H1 (cell line): ENCODE data around the gene EVPL. TPM values are rescaled to one million over a fixed set of nuclear protein-coding genes. Genes with fewer than 3 reads are reported as not detected.

Source experiments
- CTCF ChIA-PET: fragments of 300-600 bp; sonication (Branson Sonifier 250); formaldehyde crosslinking; loops from one replicate; lab custom pipeline; 2021; ENCODE audit not compliant: partially characterized antibody; lab: Charles Lee
- POLR2A ChIA-PET: fragments of 300-600 bp; sonication (Branson Sonifier 250); formaldehyde crosslinking; loops from one replicate; lab custom pipeline; 2021; ENCODE audit warnings: inconsistent platforms; ENCODE audit not compliant: partially characterized antibody; lab: Charles Lee
- DNase-seq, 2 experiments: peaks; one replicate each; pipeline versions ENCODE4 v3.0.0 to v3.0.0-alpha.2; 2010 to 2022; ENCODE audit warnings: low spot score in 2 of 2, low read depth in 1 of 2, mixed read lengths in 1 of 2
- FAIRE-seq: peaks from 2 replicates; lab custom pipeline; 2011; peaks lifted over from hg19 to GRCh38; lab: Jason Lieb, UNC
- H2AFZ ChIP-seq: 2 replicates; pipeline ENCODE4 v1.8.1; 2012; ENCODE audit warnings: low read length, inconsistent platforms
- H2AK5ac ChIP-seq: 2 replicates; pipeline ENCODE4 v1.6.1; 2013; ENCODE audit warnings: low read depth, low read length
- H2BK120ac ChIP-seq: replicated peaks from 2 replicates; pipeline ENCODE3; 2013; ENCODE audit warnings: low read depth, low read length, inconsistent platforms
- H2BK12ac ChIP-seq: 2 replicates; pipeline ENCODE4 v1.6.1; 2013; ENCODE audit warnings: low read depth, low read length
- H2BK15ac ChIP-seq: 2 replicates; pipeline ENCODE4 v1.6.1; 2013; ENCODE audit warnings: low read length
- H2BK20ac ChIP-seq: 2 replicates; pipeline ENCODE4 v1.6.1; 2013; ENCODE audit warnings: low read length
- H2BK5ac ChIP-seq: 2 replicates; pipeline ENCODE4 v1.6.1; 2013; ENCODE audit warnings: low read depth, low read length
- H3K14ac ChIP-seq: 2 replicates; pipeline ENCODE4 v1.6.1; 2013; ENCODE audit warnings: inconsistent platforms; ENCODE audit not compliant: insufficient read length
- H3K18ac ChIP-seq: 2 replicates; pipeline ENCODE4 v1.6.1; 2013; ENCODE audit warnings: low read length; ENCODE audit errors: extremely low read depth
- H3K23ac ChIP-seq: 2 replicates; pipeline ENCODE4 v1.6.1; 2013; ENCODE audit warnings: inconsistent platforms; ENCODE audit not compliant: insufficient read length
- H3K23me2 ChIP-seq: 2 replicates; pipeline ENCODE4 v1.6.1; 2013; ENCODE audit warnings: low read depth, low read length
- H3K27ac ChIP-seq: 2 replicates; pipeline ENCODE4 v1.6.1; 2011; ENCODE audit warnings: low read depth, low read length, inconsistent platforms
- H3K27me3 ChIP-seq, 4 experiments: replicated peaks in 1 of 4; 1 replicate in 1 of 4; 2 replicates in 3 of 4; pipeline versions ENCODE4 v1.6.1 to v1.8.1; 2011 to 2013; ENCODE audit warnings: low read length in 3 of 4, mild to moderate bottlenecking in 3 of 4, inconsistent platforms in 2 of 4, mixed read lengths in 2 of 4, moderate library complexity in 1 of 4; ENCODE audit not compliant: control insufficient read depth in 3 of 4, insufficient read depth in 3 of 4; ENCODE audit errors: extremely low read depth in 1 of 4
- H3K36me3 ChIP-seq, 4 experiments: 2 replicates each; pipeline versions ENCODE4 v1.6.1 to v1.8.1; 2011 to 2013; ENCODE audit warnings: mild to moderate bottlenecking in 4 of 4, low read length in 3 of 4, moderate library complexity in 2 of 4, control low read depth in 1 of 4, inconsistent platforms in 1 of 4; ENCODE audit not compliant: insufficient read depth in 4 of 4, control insufficient read depth in 2 of 4
- H3K4ac ChIP-seq: replicated peaks from 2 replicates; pipeline ENCODE3; 2013; ENCODE audit warnings: low read length, low read depth, mixed read lengths, inconsistent platforms; ENCODE audit not compliant: insufficient read length
- H3K4me1 ChIP-seq, 4 experiments: replicated peaks in 1 of 4; 1 replicate in 1 of 4; 2 replicates in 3 of 4; pipeline versions ENCODE4 v1.6.1 to v1.8.1; 2011 to 2013; ENCODE audit warnings: low read length in 3 of 4, inconsistent platforms in 2 of 4, mixed read lengths in 1 of 4; ENCODE audit not compliant: insufficient read depth in 4 of 4, control insufficient read depth in 3 of 4
- H3K4me2 ChIP-seq, 2 experiments: 2 replicates each; pipeline versions ENCODE4 v1.6.1 to v1.8.1; 2011 to 2013; ENCODE audit warnings: low read depth in 2 of 2, low read length in 2 of 2, control low read depth in 1 of 2, inconsistent platforms in 1 of 2, mild to moderate bottlenecking in 1 of 2; ENCODE audit not compliant: insufficient read depth in 1 of 2
- H3K4me3 ChIP-seq, 4 experiments: fragments of 200-600, 300-600 bp in 1 of 4; sonication (generic), shearing (Covaris generic), sonication (Bioruptor Twin) in 1 of 4; 2 replicates each; pipeline versions ENCODE4 v1.5.1 to v1.8.1; 2011 to 2016; ENCODE audit warnings: low read length in 4 of 4, low read depth in 3 of 4, control low read depth in 2 of 4, inconsistent platforms in 2 of 4, mild to moderate bottlenecking in 2 of 4, mixed read lengths in 1 of 4, moderate library complexity in 1 of 4; ENCODE audit not compliant: insufficient read depth in 2 of 4; ENCODE audit errors: extremely low read depth in 1 of 4
- H3K56ac ChIP-seq: replicated peaks from 2 replicates; pipeline ENCODE3; 2013; ENCODE audit warnings: low read depth, mild to moderate bottlenecking, mixed read lengths, low read length, inconsistent platforms; ENCODE audit not compliant: insufficient read length
- H3K79me1 ChIP-seq: 2 replicates; pipeline ENCODE4 v1.6.1; 2013; ENCODE audit warnings: low read depth, low read length, control low read depth
- H3K79me2 ChIP-seq, 2 experiments: 2 replicates each; pipeline versions ENCODE4 v1.6.1 to v1.8.1; 2012 to 2013; ENCODE audit warnings: low read length in 2 of 2, mild to moderate bottlenecking in 2 of 2, inconsistent platforms in 1 of 2; ENCODE audit not compliant: insufficient read depth in 2 of 2, control insufficient read depth in 1 of 2
- H3K9ac ChIP-seq, 4 experiments: replicated peaks in 1 of 4; 1 replicate in 1 of 4; 2 replicates in 3 of 4; pipeline versions ENCODE4 v1.6.1 to v1.8.1; 2011 to 2013; ENCODE audit warnings: low read depth in 3 of 4, low read length in 3 of 4, control low read depth in 2 of 4, mild to moderate bottlenecking in 2 of 4, moderate library complexity in 2 of 4, inconsistent platforms in 1 of 4; ENCODE audit errors: extremely low read depth in 1 of 4
- H3K9me3 ChIP-seq, 2 experiments: 2 replicates each; pipeline versions ENCODE4 v1.6.1 to v1.8.1; 2012 to 2013; ENCODE audit warnings: mild to moderate bottlenecking in 2 of 2, moderate library complexity in 2 of 2, control low read depth in 1 of 2, inconsistent platforms in 1 of 2, low read depth in 1 of 2, low read length in 1 of 2, mixed read lengths in 1 of 2; ENCODE audit not compliant: insufficient read depth in 2 of 2
- H4K20me1 ChIP-seq, 2 experiments: replicated peaks in 1 of 2; 2 replicates each; pipeline versions ENCODE3 to v1.8.1; 2011 to 2013; ENCODE audit warnings: inconsistent platforms in 2 of 2, low read length in 2 of 2, mild to moderate bottlenecking in 1 of 2; ENCODE audit not compliant: insufficient read depth in 2 of 2, control insufficient read depth in 1 of 2
- H4K5ac ChIP-seq: 2 replicates; pipeline ENCODE4 v1.6.1; 2013; ENCODE audit warnings: low read length, low read depth, mixed read lengths, inconsistent platforms; ENCODE audit not compliant: insufficient read length
- H4K8ac ChIP-seq: 2 replicates; pipeline ENCODE4 v1.8.0; 2013; ENCODE audit warnings: mild to moderate bottlenecking, moderate library complexity, low read length, inconsistent platforms; ENCODE audit not compliant: insufficient read depth; ENCODE audit errors: extremely low read depth
- H4K91ac ChIP-seq: replicated peaks from 2 replicates; pipeline ENCODE3; 2013; ENCODE audit warnings: low read length, mixed read lengths, inconsistent platforms; ENCODE audit not compliant: insufficient read length
- CREB1 ChIP-seq: IDR thresholded peaks from 2 replicates; pipeline ENCODE4 v1.6.1; 2012; ENCODE audit warnings: inconsistent platforms
- EZH2 ChIP-seq: fragments of 200-600 bp; sonication (generic); IDR thresholded peaks from 2 replicates; pipeline ENCODE4 v1.7.1; 2012; ENCODE audit warnings: low read depth, mild to moderate bottlenecking, moderate library complexity, low read length, inconsistent platforms; ENCODE audit not compliant: severe bottlenecking
- HDAC2 ChIP-seq, 2 experiments: fragments of 300-600 bp in 1 of 2; sonication (generic) in 1 of 2; IDR thresholded peaks; 2 replicates each; pipeline ENCODE4 v1.6.1; 2011 to 2012; ENCODE audit warnings: low read depth in 2 of 2, low read length in 2 of 2, mild to moderate bottlenecking in 2 of 2, moderate library complexity in 2 of 2, borderline replicate concordance in 1 of 2, inconsistent platforms in 1 of 2
- RNF2 ChIP-seq: fragments of 200-900, 300-1000 bp; sonication (generic); IDR thresholded peaks from 2 replicates; pipeline ENCODE4 v1.7.1; 2016; ENCODE audit warnings: borderline replicate concordance, low read depth, mild to moderate bottlenecking, antibody characterized with exemption, low read length; ENCODE audit not compliant: poor library complexity, severe bottlenecking; ENCODE audit errors: missing control alignments
- SUZ12 ChIP-seq: fragments of 200-600 bp; sonication (generic); IDR thresholded peaks from 2 replicates; pipeline ENCODE4 v1.6.1; 2012; ENCODE audit warnings: mild to moderate bottlenecking, inconsistent platforms, low read length, moderate library complexity, mixed read lengths
- WGBS, 2 experiments: shearing (Covaris generic) in 1 of 2; methylation state at CpG; one replicate each; pipeline versions ENCODE4 v1.1.6 to v1.1.7; 2013 to 2015; ENCODE audit warnings: low lambda C conversion rate in 2 of 2, mixed read lengths in 2 of 2, inconsistent platforms in 1 of 2, low coverage in 1 of 2, missing lambda C conversion rate in 1 of 2; ENCODE audit not compliant: insufficient replicate concordance in 2 of 2, insufficient coverage in 1 of 2, insufficient read length in 1 of 2; ENCODE audit errors: extremely low coverage in 1 of 2, missing lambda C conversion rate in 1 of 2; 5-methylcytosine and 5-hydroxymethylcytosine counted together
- polyA plus RNA-seq, 7 experiments: library from polyadenylated mRNA; depleted of rRNA in 3 of 7; stranded (reverse) in 5 of 7; unstranded in 2 of 7; fragments of >200 nt in 5 of 7; fragments of 200-250 nt in 2 of 7; gene quantifications; 1 replicate in 5 of 7; 2 replicates in 1 of 7; 4 replicates in 1 of 7; pipeline versions ENCODE4 v1.2.1 to v1.2.3, GENCODE V29; 2011 to 2013; ENCODE audit warnings: missing spikeins in 2 of 7, mixed read lengths in 2 of 7
- total RNA-seq: library from RNA; stranded (reverse); fragmentation: NEBNext Ultra II Directional; extraction: Animal tissue kit (Norgen Biotek cat#: 25700); gene quantifications from 2 replicates; pipeline ENCODE4 v1.2.1, GENCODE V29; 2021

Gene EVPL
- total and polyA plus RNA-seq, 2 of the 8 experiments (the other 6 are each of a cell fraction or from before 2014, with no cell fraction given) = 0.20 to 0.99 TPM

DNA sequence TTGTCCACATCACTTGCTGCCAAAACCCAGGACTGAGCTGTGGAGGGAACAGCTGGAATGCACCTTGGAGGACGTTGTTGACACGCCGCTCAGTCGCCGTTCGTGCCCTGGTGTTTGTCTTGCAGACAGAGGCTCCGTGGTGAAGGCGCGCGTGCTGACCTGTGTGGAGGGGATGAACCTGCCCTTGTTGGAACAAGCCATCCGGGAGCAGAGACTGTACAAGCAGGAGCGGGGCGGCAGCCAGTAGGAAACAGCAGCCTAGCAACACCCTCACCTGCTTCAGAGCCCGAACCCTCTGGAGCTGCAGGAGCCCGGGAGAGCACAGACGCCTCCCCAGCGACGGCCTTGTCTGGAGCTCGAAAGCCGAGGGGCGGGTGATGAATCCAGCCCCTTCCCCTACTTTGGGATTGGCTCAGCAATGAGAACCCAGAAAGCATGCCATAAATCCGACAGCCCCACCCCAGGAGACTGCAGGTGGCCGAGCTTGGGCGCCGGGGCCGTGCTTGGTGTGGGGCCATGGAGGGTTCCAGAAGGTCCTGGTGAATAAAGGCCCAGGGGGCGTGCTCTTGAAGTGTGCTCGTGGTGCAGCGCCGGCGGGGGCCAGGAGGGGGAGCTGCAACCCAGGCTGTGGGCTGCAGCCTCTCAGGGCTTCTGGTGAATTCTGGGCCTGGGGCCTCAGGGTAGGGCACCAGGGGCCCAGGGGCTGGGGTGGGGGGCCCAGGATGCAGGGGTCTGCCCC is 26.9 kb downstream of the EVPL start:
- Histone ChIP-seq H4K5ac (peak overlapping the region; percentile 26), H3K4ac (peak overlapping the region; percentile 91), H3K27me3 (no peaks in the 10 kb centered on the region), H2AFZ (no peak overlapping the region), H4K8ac (peak overlapping the region; percentile 95), H3K9ac (no peak overlapping the region), H3K79me2 (no peaks in the 10 kb centered on the region), H2BK20ac (no peak overlapping the region), H2BK15ac (no peak overlapping the region), H3K56ac (no peak overlapping the region), H2BK5ac (peak overlapping the region; percentile 80), H3K4me3 (no peak overlapping the region), H3K4me1 (no peaks in the 10 kb centered on the region; a peak in 3 of 7 replicates), H3K9me3 (no peaks in the 10 kb centered on the region), H3K4me2 (no peak overlapping the region), H4K20me1 (no peaks in the 10 kb centered on the region), H3K18ac (peak overlapping the region; percentile 25), H2AK5ac (peak overlapping the region; percentile 18; the same call in 1 of the 2 replicates), H3K36me3 (peaks cover 0 to 2% (median 0%) of the 10 kb centered on the region in 4 experiments; a peak in 2 of 8 replicates), H2BK12ac (peak overlapping the region; percentile 60; the same call in 1 of the 2 replicates), H4K91ac (peak overlapping the region; percentile 63), H3K23ac (no peak overlapping the region), H3K14ac (no peak overlapping the region), H2BK120ac (no peak overlapping the region), H3K79me1 (no peaks in the 10 kb centered on the region), H3K23me2 (no peaks in the 10 kb centered on the region), H3K27ac (no peak overlapping the region)
- FAIRE-seq (no peak), DNase-seq (peak; percentile 62 to 97)
- POLR2A ChIA-PET = interaction anchor here (0.7 to 1.5 kb wide), 7 partner anchors 16 to 109 kb away, joined by 3 to 6 read pairs (median 4); partner anchors contain the start of genes FBF1, MRPL38 and TRIM65
- CTCF ChIA-PET = interaction anchor here (0.6 to 32.0 kb wide), 28 partner anchors 8 to 405 kb away, joined by 3 to 885 read pairs (median 4); partner anchors contain the start of genes EVPL, GALR2, MRPL38 and TRIM65
- WGBS, 2 experiments = 70% methylated on average over 28 of the region's 31 CpGs; no CpG with 5 or more reads in 1 of the 2 experiments
- TF ChIP-seq EZH2 (no peak), CREB1 (no peak), SUZ12 (no peak), RNF2 (no peak), HDAC2 (IDR thresholded peaks at IDR 0.05; ENCODE audit: borderline replicate concordance in 1 of 2, low read depth in 2 of 2, low read length in 2 of 2) (no peak)
